Lung (tissue), 12 donors: ENCODE data around the gene TRAPPC12. TPM values are rescaled to one million over a fixed set of nuclear protein-coding genes. Genes with fewer than 3 reads are reported as not detected.
A peak's percentile ranks its signal among the peaks of the same experiment; 100 is the strongest.

Experiments used
- ATAC-seq: fragments of 200-7000 bp; cut with Tn5 transposase; one replicate; pipeline ENCODE4 v1.9.1; 2020; ENCODE audit warnings: moderate number of reproducible peaks; ENCODE audit not compliant: insufficient read depth, low FRiP score
- DNase-seq, 3 donors: peaks; one replicate each; pipeline ENCODE4 v3.0.0-alpha.2; 2013 to 2017
- H3K27ac ChIP-seq, 2 donors: one replicate each; pipeline ENCODE4 v1.5.1; 2013; ENCODE audit warnings: mild to moderate bottlenecking in 2 of 2, moderate library complexity in 2 of 2, control low read depth in 1 of 2, inconsistent platforms in 1 of 2, low read depth in 1 of 2, low read length in 1 of 2
- H3K27me3 ChIP-seq, 3 donors: one replicate each; pipeline ENCODE4 v1.5.1; 2013; ENCODE audit warnings: low read length in 2 of 3; ENCODE audit not compliant: control insufficient read depth in 3 of 3, insufficient read depth in 3 of 3
- H3K36me3 ChIP-seq, 4 donors: one replicate each; pipeline ENCODE4 v1.5.1; 2013; ENCODE audit warnings: low read length in 4 of 4, mild to moderate bottlenecking in 1 of 4, moderate library complexity in 1 of 4; ENCODE audit not compliant: control insufficient read depth in 4 of 4, insufficient read depth in 4 of 4
- H3K4me1 ChIP-seq, 5 donors: one replicate each; pipeline ENCODE4 v1.5.1; 2013; ENCODE audit warnings: low read length in 5 of 5, mild to moderate bottlenecking in 2 of 5, moderate library complexity in 1 of 5; ENCODE audit not compliant: control insufficient read depth in 5 of 5, insufficient read depth in 5 of 5
- H3K4me3 ChIP-seq: one replicate; pipeline ENCODE4 v1.5.1; 2013; ENCODE audit warnings: mild to moderate bottlenecking, control low read depth, moderate library complexity
- H3K9ac ChIP-seq, 2 donors: one replicate each; pipeline ENCODE4 v1.5.1; 2013; ENCODE audit warnings: low read length in 2 of 2, control low read depth in 1 of 2; ENCODE audit not compliant: insufficient read depth in 1 of 2
- H3K9me3 ChIP-seq, 4 donors: one replicate each; pipeline ENCODE4 v1.5.1; 2013; ENCODE audit warnings: low read length in 3 of 4, mild to moderate bottlenecking in 1 of 4, moderate library complexity in 1 of 4; ENCODE audit not compliant: control insufficient read depth in 4 of 4, insufficient read depth in 3 of 4
- CTCF ChIP-seq: IDR thresholded peaks from 2 replicates; pipeline ENCODE4 v1.5.1; 2012; ENCODE audit warnings: mild to moderate bottlenecking; ENCODE audit errors: control extremely low read depth, extremely low read depth
- WGBS, 2 donors: extraction: QIAGEN DNeasy Blood & Tissue Kit; methylation state at CpG; one replicate each; pipeline ENCODE4 v1.1.7; 2013; 5-methylcytosine and 5-hydroxymethylcytosine counted together
- polyA plus RNA-seq, 2 donors: library from polyadenylated mRNA; stranded (reverse); fragments of 200-250 nt; gene quantifications; one replicate each; pipeline ENCODE4 v1.2.1, GENCODE V29; 2013
- total RNA-seq, 2 donors: library from RNA; depleted of rRNA in 1 of 2; stranded (reverse); fragments of >200 nt in 1 of 2; gene quantifications; one replicate each; pipeline ENCODE4 v1.2.1, GENCODE V29; 2014 to 2021
- donor health status: control.
- donor health status: control.
- donor health status: Bipolar disorder and iron deficiency.
- donor health status: healthy.
- donor health status: DM: yes; HTN: yes; CAD: no.

The TRAPPC12 gene
- total and polyA plus RNA-seq, 4 donors, result 49.9 to 117 (median 91.0) TPM

- no peak for TF ChIP-seq CTCF
- ATAC-seq, result no peak
- H3K4me3 ChIP-seq, result no peak overlapping the region
- DNase-seq, result peak in 2 of 3 donors; percentile 35 to 45
- WGBS, 2 donors, result 90 to 92% methylated on average over 14 of the region's 14 CpGs
- H3K27ac ChIP-seq, result no peak overlapping the region
- H3K36me3 ChIP-seq, result peaks cover 7 to 46% (median 23%) of the 10 kb centered on the region in 4 donors
- H3K9me3 ChIP-seq, result no peaks in the 10 kb centered on the region
- no peaks in the 10 kb centered on the region for H3K4me1 ChIP-seq
- no peak overlapping the region for H3K9ac ChIP-seq
- H3K27me3 ChIP-seq, result no peaks in the 10 kb centered on the region
Measured at GRCh38 chr2:3420769-3421397, 41.4 kb downstream of the TRAPPC12 start.

GRCh38 chr2:3421580-3421979 is 42.1 kb downstream of the TRAPPC12 start:
- no peak for TF ChIP-seq CTCF
- Histone ChIP-seq H3K4me1 (no peaks in the 10 kb centered on the region), H3K27me3 (no peaks in the 10 kb centered on the region), H3K36me3 (peaks cover 7 to 45% (median 27%) of the 10 kb centered on the region in 4 donors), H3K4me3 (no peak overlapping the region), H3K9me3 (no peaks in the 10 kb centered on the region), H3K9ac (no peak overlapping the region), H3K27ac (no peak overlapping the region)
- DNase-seq (no peak), ATAC-seq (no peak)
- WGBS, 2 donors, result 89 to 90% methylated on average over 19 of the region's 19 CpGs

- Histone ChIP-seq H3K9me3 (no peaks in the 10 kb centered on the region), H3K27ac (no peak overlapping the region), H3K4me1 (no peaks in the 10 kb centered on the region), H3K9ac (no peak overlapping the region), H3K4me3 (no peak overlapping the region), H3K36me3 (peaks cover 7 to 45% (median 30%) of the 10 kb centered on the region in 4 donors), H3K27me3 (no peaks in the 10 kb centered on the region)
- no peak for DNase-seq
- WGBS, 2 donors, result 86% methylated on average over 16 of the region's 16 CpGs
- TF ChIP-seq CTCF, result no peak
- no peak for ATAC-seq
Measured at GRCh38 chr2:3422161-3422779, 42.8 kb downstream of the TRAPPC12 start.
